ENCODE data around the gene TRAM2.

Gene TRAM2

GRCh38 chr6:52543262-52543661 is 33.6 kb downstream of the TRAM2 start:
- TF ChIP-seq CTCF (conservative IDR thresholded peaks at IDR 0.05) (no peak), ZFX (IDR thresholded peaks at IDR 0.05) (no peak)
- no peak overlapping the region for H3K27ac ChIP-seq

- no peak overlapping the region for H3K27ac ChIP-seq
- TF ChIP-seq CTCF (conservative IDR thresholded peaks at IDR 0.05) (no peak), ZFX (IDR thresholded peaks at IDR 0.05) (no peak)
Observed at GRCh38 chr6:52541135-52541534, 35.7 kb downstream of the TRAM2 start.

- H3K27ac ChIP-seq: no peak overlapping the region
- TF ChIP-seq ZFX (IDR thresholded peaks at IDR 0.05) (no peak), CTCF (conservative IDR thresholded peaks at IDR 0.05) (no peak)
Observed at GRCh38 chr6:52540286-52540902, 36.5 kb downstream of the TRAM2 start.

GRCh38 chr6:52539607-52540006 is 37.3 kb downstream of the TRAM2 start:
- no peak for TF ChIP-seq ZFX (IDR thresholded peaks at IDR 0.05)
- no peak for TF ChIP-seq CTCF (conservative IDR thresholded peaks at IDR 0.05)
- H3K27ac ChIP-seq: no peak overlapping the region

GRCh38 chr6:52538901-52539354 is 37.9 kb downstream of the TRAM2 start:
- TF ChIP-seq ZFX (IDR thresholded peaks at IDR 0.05) (no peak), CTCF (conservative IDR thresholded peaks at IDR 0.05) (no peak)
- no peak overlapping the region for H3K27ac ChIP-seq

- H3K27ac ChIP-seq: no peak overlapping the region
- TF ChIP-seq CTCF (conservative IDR thresholded peaks at IDR 0.05) (no peak), ZFX (IDR thresholded peaks at IDR 0.05) (no peak)
Observed at GRCh38 chr6:52538252-52538900, 38.5 kb downstream of the TRAM2 start.

GRCh38 chr6:52537001-52537753 is 39.7 kb downstream of the TRAM2 start:
- no peak overlapping the region for H3K27ac ChIP-seq
- TF ChIP-seq CTCF (conservative IDR thresholded peaks at IDR 0.05) (no peak), ZFX (IDR thresholded peaks at IDR 0.05) (no peak)
